EH (cell line): ENCODE measurements around the gene WSCD1.

ENCODE experiments used
- DNase-seq: peaks from one replicate; pipeline ENCODE4 v3.0.0-alpha.2; 2015; ENCODE audit warnings: low read depth

Gene WSCD1

DNA sequence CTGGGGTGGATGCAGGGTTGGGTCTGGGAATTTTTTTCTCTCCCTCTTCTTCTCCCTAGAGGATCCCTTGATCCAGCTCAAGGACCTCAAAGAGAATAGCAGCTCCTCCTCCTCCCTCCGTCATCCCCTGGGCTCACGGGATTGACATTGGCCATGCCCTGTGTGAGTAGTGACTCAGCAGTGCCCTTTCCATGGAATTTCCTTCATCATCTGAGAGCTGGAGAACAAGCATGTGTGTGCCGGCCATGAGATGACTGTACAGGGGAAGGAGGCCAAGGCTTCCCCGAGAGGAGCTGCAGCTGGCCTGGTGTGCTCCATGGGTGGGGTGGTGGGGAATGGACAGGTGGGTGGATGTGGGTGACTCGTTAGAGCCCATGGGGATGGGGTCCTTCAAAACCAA lies 8.9 kb upstream of the WSCD1 start:
- peak; percentile 71 for DNase-seq

DNA sequence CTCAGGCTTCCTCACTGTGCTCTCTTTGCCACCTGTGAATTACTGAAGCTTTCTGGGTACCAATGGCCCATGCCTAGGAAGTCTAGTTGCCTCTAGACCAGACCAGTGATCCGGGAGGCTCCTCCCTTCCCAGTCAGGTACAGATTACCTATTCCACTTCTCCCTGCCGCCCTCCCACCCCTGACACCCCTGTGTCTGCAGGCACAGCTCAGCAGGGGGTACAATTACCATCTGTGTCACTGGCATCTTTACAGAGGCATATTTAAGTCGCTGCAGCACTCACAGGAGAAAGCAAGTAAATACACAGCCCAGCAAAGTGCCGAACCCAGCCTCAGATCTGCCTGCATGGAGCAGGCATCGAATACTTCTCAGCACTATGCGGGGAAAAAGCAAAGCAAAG lies 5.3 kb upstream of the WSCD1 start:
- DNase-seq, result no peak

GRCh38 chr17:6065351-6065750 lies 4.8 kb upstream of the WSCD1 start:
- no peak for DNase-seq

GRCh38 chr17:6066183-6066948 lies 3.8 kb upstream of the WSCD1 start:
- peak; percentile 15 for DNase-seq

GRCh38 chr17:6067060-6067459 lies 3.1 kb upstream of the WSCD1 start:
- no peak for DNase-seq

DNA sequence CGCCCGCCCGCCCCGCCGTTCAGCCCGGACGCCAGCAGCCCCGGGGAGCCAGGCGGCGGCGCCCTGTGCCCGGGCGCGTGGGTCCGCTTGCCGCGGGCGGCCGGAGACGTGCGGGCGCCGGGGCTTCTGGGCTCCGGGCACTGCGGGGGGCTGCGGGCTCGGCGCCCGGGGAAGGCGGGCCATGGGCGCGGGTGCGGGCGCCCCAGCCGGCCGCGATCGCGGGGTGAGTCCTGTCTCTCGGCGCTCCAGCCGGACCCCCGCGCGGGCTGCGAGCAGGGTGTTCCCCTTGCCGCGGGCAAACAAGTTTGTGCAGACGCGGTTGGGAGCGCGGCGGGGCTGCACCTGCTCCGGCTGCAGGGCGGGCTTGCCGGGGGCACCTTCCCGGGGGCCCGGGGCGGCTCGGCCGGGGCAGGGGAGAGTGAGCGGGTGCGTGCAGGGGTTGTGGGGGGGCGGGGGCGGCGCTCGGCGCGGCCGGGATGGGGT lies 292 bp downstream of the WSCD1 start:
- DNase-seq, result no peak

DNA sequence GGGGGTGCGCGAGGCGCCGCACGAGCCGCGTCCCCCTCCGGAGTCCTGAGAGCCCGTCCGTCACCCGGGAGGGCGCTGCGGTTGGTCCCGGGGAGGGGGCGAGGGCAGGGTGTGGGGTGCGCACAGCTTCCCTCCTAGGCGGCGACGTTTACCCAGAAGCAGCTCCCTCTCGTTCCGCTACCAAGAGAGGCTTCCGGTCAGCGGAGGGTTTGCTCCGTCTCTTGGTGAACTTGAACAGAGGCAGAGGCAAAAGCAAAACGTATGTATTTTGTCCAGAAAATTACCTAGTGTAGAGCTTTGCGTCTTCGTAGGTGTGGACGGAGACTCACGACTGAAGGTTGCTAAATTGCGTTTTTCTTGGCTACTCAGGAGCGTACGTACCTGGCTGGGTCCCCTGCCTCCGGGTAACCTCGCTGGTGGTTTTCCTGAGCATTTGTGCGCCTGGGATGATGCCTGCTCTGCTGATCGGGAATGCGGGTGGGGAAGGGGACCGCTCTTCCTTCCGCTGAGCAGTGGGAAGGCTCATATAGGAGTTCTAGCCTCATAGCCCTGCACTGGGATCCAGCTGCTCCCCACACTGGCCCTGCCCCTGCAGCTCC lies 833 bp downstream of the WSCD1 start:
- DNase-seq, result peak; percentile 11

GRCh38 chr17:6071528-6072065 lies 1.4 kb downstream of the WSCD1 start:
- DNase-seq, result no peak

GRCh38 chr17:6072157-6072556 lies 2.0 kb downstream of the WSCD1 start:
- DNase-seq, result peak; percentile 32

DNA sequence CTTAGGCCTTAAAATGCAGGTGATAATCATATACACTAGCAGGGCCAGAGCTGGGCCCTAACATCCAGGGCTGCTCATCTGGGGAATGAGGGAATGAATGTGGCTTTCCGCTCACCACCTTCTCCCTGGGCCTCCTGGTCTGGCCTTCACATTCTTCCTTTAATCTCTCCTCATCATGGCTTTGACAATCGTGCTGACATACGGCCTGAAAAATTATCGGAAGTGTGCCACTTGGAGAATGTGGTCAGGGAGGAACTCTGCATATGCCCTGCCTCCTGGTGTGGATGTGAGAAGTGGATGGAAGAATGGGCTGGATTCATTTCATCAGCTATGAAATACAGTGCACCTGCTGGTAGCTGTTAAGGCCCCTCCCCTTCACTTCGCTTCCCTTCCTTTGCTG lies 2.4 kb downstream of the WSCD1 start:
- DNase-seq, result no peak

GRCh38 chr17:6073620-6074019 lies 3.4 kb downstream of the WSCD1 start:
- DNase-seq, result no peak

GRCh38 chr17:6075050-6075449 lies 4.9 kb downstream of the WSCD1 start:
- no peak for DNase-seq

- no peak for DNase-seq
Observed at GRCh38 chr17:6075845-6076244, 5.7 kb downstream of the WSCD1 start.

- no peak for DNase-seq
Observed at GRCh38 chr17:6077752-6078151, 7.6 kb downstream of the WSCD1 start.

GRCh38 chr17:6078458-6078871 lies 8.3 kb downstream of the WSCD1 start:
- DNase-seq, result no peak

GRCh38 chr17:6079155-6079888 lies 9.1 kb downstream of the WSCD1 start:
- no peak for DNase-seq

DNA sequence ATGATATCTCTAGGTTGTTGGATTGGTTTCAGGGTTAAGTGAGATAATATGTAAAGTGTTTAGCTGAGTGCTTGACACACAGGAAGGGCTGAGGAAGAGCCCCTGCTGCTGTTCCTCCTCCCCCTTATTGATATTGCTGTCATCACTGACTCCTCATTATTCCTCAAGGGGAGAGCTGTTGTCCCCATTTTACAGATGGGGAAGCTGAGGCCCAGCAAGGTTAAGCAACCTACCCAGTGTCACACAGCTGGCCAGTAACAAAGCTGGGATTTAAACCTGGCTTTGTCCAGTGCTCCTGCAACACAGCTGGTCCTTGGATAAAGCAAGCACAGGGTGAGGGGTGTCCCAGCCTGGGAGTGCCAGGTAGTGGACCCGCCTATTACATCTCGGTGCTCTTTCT lies 9.8 kb downstream of the WSCD1 start:
- no peak for DNase-seq

DNA sequence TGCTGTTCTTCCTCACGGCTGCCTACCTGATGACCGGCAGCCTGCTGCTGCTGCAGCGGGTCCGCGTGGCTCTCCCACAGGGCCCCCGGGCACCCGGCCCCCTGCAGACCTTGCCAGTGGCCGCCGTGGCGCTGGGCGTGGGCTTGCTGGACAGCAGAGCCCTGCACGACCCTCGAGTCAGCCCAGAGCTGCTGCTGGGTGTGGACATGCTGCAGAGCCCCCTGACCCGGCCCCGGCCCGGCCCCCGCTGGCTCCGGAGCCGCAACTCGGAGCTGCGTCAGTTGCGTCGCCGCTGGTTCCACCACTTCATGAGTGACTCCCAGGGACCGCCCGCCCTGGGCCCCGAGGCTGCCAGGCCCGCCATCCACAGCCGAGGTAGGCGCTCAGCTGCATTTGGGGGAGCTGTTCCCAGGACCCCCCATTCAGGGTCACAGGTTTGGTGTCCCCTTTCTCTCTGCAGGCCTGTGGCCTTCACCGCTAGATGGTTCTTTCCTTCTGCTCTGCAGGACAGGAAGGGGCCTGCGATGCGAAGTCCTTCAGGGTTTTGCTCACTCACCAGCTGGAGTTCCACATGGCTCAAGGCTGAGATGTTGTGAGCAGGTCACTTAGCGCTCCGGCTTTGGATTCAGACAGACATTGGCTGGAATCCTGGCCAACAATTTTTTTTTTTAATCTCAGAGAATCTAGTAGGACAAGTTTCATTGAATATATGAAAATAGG lies 10.7 kb downstream of the WSCD1 start:
- no peak for DNase-seq

GRCh38 chr17:6082335-6082734 lies 12.2 kb downstream of the WSCD1 start:
- DNase-seq, result no peak

DNA sequence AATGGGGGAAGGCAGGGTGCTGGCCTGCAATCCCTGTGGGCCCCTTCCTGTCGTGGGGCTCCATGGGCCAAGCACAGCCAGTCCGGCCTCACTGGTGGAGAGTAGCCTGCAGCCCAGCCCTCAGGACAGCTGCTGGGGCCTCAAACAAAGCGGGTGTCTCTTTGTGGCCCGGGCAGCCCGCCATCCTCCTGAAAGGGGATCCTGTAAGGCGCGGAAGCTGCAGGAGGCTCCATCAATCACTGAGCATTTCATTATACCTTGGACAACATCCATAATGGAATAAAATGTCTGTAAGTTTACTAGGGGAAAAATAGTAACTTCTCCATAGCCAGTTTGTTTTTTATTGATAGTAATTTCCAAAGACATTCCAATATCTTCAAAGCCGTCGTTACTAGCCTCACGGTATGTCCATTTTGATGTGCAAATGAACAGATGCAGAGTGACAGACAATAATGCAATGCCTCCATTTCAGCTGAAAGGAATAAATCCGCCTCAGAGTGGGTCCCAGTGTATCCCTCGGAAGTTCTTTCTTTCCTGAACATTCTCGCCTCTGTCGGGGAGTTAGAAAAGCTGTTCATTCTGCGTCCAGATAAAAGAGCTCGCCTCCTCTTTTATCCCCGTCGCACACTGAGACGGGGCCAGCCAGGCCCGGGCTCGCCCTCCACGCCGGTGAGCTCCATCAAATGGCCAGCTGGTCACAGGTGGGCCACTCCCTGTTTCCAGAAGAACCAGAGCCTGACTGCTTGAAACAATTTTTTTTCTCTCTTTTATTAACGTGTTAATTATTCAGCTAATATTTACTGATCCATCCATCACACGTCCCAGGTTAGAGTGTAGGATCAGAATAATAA lies 14.4 kb downstream of the WSCD1 start:
- no peak for DNase-seq

- DNase-seq, result no peak
Observed at GRCh38 chr17:6085812-6086211, 15.6 kb downstream of the WSCD1 start.
